Measurements from ENCODE around the gene LCE3E. TPM values are rescaled to one million over a fixed set of nuclear protein-coding genes. Genes with fewer than 3 reads are reported as not detected.
A peak's percentile ranks its signal among the peaks of the same experiment; 100 is the strongest.

LCE3E gene
- total and polyA plus RNA-seq, 2 donors (not counting 3 experiments of a cell fraction or from before 2014, with no cell fraction given) = not detected

DNA sequence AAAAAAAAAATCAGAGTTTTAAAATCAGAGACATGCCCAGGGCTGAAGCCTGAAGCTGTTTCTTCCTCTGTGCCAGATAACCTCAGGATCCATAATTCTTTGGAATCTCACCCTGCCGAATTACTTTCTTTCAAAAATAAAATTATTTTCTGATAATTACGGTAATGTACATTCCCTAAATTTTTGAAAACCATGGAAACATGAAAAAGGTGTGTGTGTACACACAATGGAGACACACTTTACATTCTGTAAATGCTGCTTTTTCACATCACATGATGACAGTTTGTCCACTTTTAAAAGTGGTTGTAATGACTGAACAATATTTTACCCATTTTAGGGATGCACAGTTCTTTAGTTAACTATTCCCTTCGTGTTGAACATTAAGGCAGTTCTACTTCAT lies 30.8 kb downstream of the LCE3E start:
- no peak overlapping the region for H3K4me2 ChIP-seq (ENCODE audit: insufficient read depth, low read length)
- ChIA-PET POLR2A (no interaction called here), CTCF (interaction anchor here (0.6 to 8.4 kb wide), 4 partner anchors 37 to 261 kb away, joined by 3 to 181 read pairs (median 25); no protein-coding TSS in a partner anchor)
- H3K4me1 ChIP-seq (ENCODE audit: control insufficient read depth, extremely low read depth, insufficient read depth, low read length) = no peaks in the 10 kb centered on the region
- no peaks in the 10 kb centered on the region for H3K27me3 ChIP-seq (ENCODE audit: control insufficient read depth in 2 of 2, insufficient read depth in 2 of 2, low read length in 2 of 2)
- FAIRE-seq (no peak), DNase-seq (ENCODE audit: low read depth, low spot score) (no peak)
- H3K27ac ChIP-seq (ENCODE audit: insufficient read depth, low read depth, low read length) = no peak overlapping the region
- TF ChIP-seq MYC (IDR thresholded peaks at IDR 0.05; ENCODE audit: low read depth, low read length) (no peak), MAX (IDR thresholded peaks at IDR 0.05; ENCODE audit: insufficient read depth, insufficient read length) (no peak), CTCF (IDR thresholded peaks at IDR 0.05; ENCODE audit: extremely low read depth in 1 of 2, insufficient read depth in 1 of 2, low read depth in 1 of 2, low read length in 2 of 2) (no peak), JUN (IDR thresholded peaks at IDR 0.05; ENCODE audit: borderline replicate concordance, insufficient read depth, insufficient read length, low read depth) (no peak)
- H3K4me3 ChIP-seq (replicated peaks in 1 of 3; ENCODE audit: insufficient read depth in 1 of 3, low read depth in 1 of 3, low read length in 3 of 3) = no peak overlapping the region
- H3K9me1 ChIP-seq (replicated peaks; ENCODE audit: control insufficient read depth, extremely low read depth, insufficient read depth, low read length) = no peaks in the 10 kb centered on the region
- no peaks in the 10 kb centered on the region for H3K9me3 ChIP-seq (replicated peaks; ENCODE audit: control insufficient read depth, insufficient read depth, low read length)
- no peak overlapping the region for H3K9ac ChIP-seq (replicated peaks; ENCODE audit: extremely low read depth, insufficient read depth, low read length)
- no peaks in the 10 kb centered on the region for H4K20me1 ChIP-seq (replicated peaks; ENCODE audit: control insufficient read depth, extremely low read depth, insufficient read depth, low read length)
- no peaks in the 10 kb centered on the region for H3K36me3 ChIP-seq (ENCODE audit: control insufficient read depth in 2 of 2, extremely low read depth in 1 of 2, insufficient read depth in 2 of 2, low read length in 2 of 2)
- intact Hi-C loops (cut with micrococcal nuclease) (no loop called here), dilution Hi-C loops (cut with MboI; ENCODE audit: extremely low pct_ligation_motif_present, low sequenced_read_pairs) (no loop called here)
- H2AFZ ChIP-seq (ENCODE audit: low read depth, low read length) = no peak overlapping the region
- no TSS peak for BruUV-seq (replicated peaks)
- H3K79me2 ChIP-seq (ENCODE audit: control insufficient read depth, insufficient read depth, low read length) = no peaks in the 10 kb centered on the region

DNA sequence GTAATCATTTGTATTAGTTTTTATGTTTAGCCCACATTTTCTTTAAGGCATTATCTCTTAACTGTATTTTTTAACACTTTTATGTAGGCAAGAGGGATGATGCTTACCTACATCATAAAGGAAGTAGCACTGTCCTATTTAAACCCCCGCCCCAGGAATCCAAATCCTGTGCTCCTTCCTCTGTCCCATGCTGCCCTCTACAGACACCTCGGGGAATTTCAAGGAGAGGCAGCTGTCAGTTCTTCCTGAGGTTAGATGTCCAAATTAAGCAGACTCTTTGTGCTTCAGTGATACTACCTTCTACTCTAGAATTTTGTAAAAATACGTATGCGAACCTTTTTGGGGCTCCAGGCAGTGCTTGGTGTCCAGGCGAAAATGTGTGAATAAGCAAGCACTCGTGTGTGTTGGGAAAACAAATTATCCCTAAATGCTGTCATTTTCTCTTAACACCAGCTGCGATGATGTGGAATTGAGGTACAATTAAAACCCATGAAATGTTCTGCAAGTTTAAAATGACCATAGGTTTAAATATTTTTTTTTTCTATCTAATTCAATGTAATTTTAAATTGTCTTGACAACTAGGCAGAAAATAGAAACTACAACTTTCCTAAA lies 33.1 kb downstream of the LCE3E start:
- peak; percentile 36 for DNase-seq (ENCODE audit: low read depth, low spot score)
- no peak overlapping the region for H3K4me2 ChIP-seq (ENCODE audit: insufficient read depth, low read length)
- H3K4me1 ChIP-seq (ENCODE audit: control insufficient read depth, extremely low read depth, insufficient read depth, low read length) = no peaks in the 10 kb centered on the region
- TF ChIP-seq GATA2 (IDR thresholded peaks at IDR 0.05; ENCODE audit: insufficient read depth, insufficient read length, low read depth, low read length) = no peak
- peak; percentile 51 to 62 for TF ChIP-seq CTCF (IDR thresholded peaks at IDR 0.05; ENCODE audit: extremely low read depth in 1 of 2, insufficient read depth in 1 of 2, low read depth in 1 of 2, low read length in 2 of 2)
- FAIRE-seq = peak; percentile 63
- no peak overlapping the region for H2AFZ ChIP-seq (ENCODE audit: low read depth, low read length)
- BruUV-seq (replicated peaks) = no TSS peak
- ChIA-PET CTCF (interaction anchor here (0.5 to 8.4 kb wide), 15 partner anchors 9 to 75 kb away, joined by 3 to 181 read pairs (median 4); no protein-coding TSS in a partner anchor), POLR2A (no interaction called here)
- H3K36me3 ChIP-seq (ENCODE audit: control insufficient read depth in 2 of 2, extremely low read depth in 1 of 2, insufficient read depth in 2 of 2, low read length in 2 of 2) = no peaks in the 10 kb centered on the region
- H3K27ac ChIP-seq (ENCODE audit: insufficient read depth, low read depth, low read length) = no peak overlapping the region
- dilution Hi-C loops (cut with MboI; ENCODE audit: extremely low pct_ligation_motif_present, low sequenced_read_pairs) (no loop called here), intact Hi-C loops (cut with micrococcal nuclease) (loop anchor here (1.0 kb wide), 1 partner anchor 36 kb away; no protein-coding TSS in a partner anchor)
- H3K9me1 ChIP-seq (replicated peaks; ENCODE audit: control insufficient read depth, extremely low read depth, insufficient read depth, low read length) = no peaks in the 10 kb centered on the region
- no peak overlapping the region for H3K4me3 ChIP-seq (replicated peaks in 1 of 3; ENCODE audit: insufficient read depth in 1 of 3, low read depth in 1 of 3, low read length in 3 of 3)
- no peaks in the 10 kb centered on the region for H4K20me1 ChIP-seq (replicated peaks; ENCODE audit: control insufficient read depth, extremely low read depth, insufficient read depth, low read length)
- H3K27me3 ChIP-seq (ENCODE audit: control insufficient read depth in 2 of 2, insufficient read depth in 2 of 2, low read length in 2 of 2) = no peaks in the 10 kb centered on the region
- H3K9ac ChIP-seq (replicated peaks; ENCODE audit: extremely low read depth, insufficient read depth, low read length) = no peak overlapping the region
- H3K79me2 ChIP-seq (ENCODE audit: control insufficient read depth, insufficient read depth, low read length) = no peaks in the 10 kb centered on the region
- no peaks in the 10 kb centered on the region for H3K9me3 ChIP-seq (replicated peaks; ENCODE audit: control insufficient read depth, insufficient read depth, low read length)

Measured in endothelial cell of umbilical vein (primary cell).